ENCODE results near the gene SORCS2. TPM values are rescaled to one million over a fixed set of nuclear protein-coding genes. Genes with fewer than 3 reads are reported as not detected.

The SORCS2 gene
- total and polyA plus RNA-seq, 2 of the 13 experiments (the other 11 are each of a cell fraction or from before 2014, with no cell fraction given) = 0.82 to 1.0 TPM

DNA sequence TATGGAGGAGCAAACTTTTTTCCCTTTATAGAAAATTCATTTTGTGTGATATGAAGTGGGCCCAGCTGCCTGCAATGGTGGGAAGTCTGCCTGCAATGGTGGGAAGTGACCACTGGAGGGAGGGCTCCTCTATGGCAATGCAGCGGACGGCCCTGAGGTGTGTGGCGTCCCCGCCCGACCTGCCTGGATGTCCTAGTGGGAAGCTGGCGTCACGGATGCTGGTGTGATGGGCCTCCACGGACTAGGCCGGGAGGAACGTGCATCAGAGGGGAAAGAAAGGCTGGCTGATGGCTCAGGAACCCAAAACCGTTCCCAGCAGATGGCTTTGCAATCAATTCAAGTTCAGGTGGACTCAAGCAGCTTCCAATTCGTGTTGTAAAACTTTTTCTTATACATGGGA lies 569.4 kb downstream of the SORCS2 start (continued):
- TF ChIP-seq ZFX (CRISPR knock-in tag; IDR thresholded peaks at IDR 0.05; ENCODE audit: low read depth) (no peak), ZNF557 (CRISPR knock-in tag; IDR thresholded peaks at IDR 0.05) (no peak), FOXJ3 (CRISPR knock-in tag; IDR thresholded peaks at IDR 0.05; ENCODE audit: borderline replicate concordance) (no peak), ZNF563 (CRISPR knock-in tag; IDR thresholded peaks at IDR 0.05) (no peak), ARHGAP35 (CRISPR knock-in tag; IDR thresholded peaks at IDR 0.05; ENCODE audit: borderline replicate concordance) (no peak), ZNF766 (CRISPR knock-in tag; IDR thresholded peaks at IDR 0.05; ENCODE audit: borderline replicate concordance) (no peak), SALL1 (CRISPR knock-in tag; IDR thresholded peaks at IDR 0.05) (peak; percentile 26; the same call in 1 of the 2 replicates), NFIB (CRISPR knock-in tag; IDR thresholded peaks at IDR 0.05; ENCODE audit: borderline replicate concordance) (no peak), ZEB1 (IDR thresholded peaks at IDR 0.05; ENCODE audit: insufficient replicate concordance, low read depth) (no peak), SRSF1 (optimal IDR thresholded peaks at IDR 0.05; ENCODE audit: low read depth, low read length) (no peak), ATF1 (CRISPR knock-in tag; IDR thresholded peaks at IDR 0.05) (no peak), SPEN (CRISPR knock-in tag; IDR thresholded peaks at IDR 0.05; ENCODE audit: low read depth) (no peak), HNRNPL (IDR thresholded peaks at IDR 0.05; ENCODE audit: low read depth, low read length) (no peak), ZNF430 (CRISPR knock-in tag; IDR thresholded peaks at IDR 0.05) (no peak)
- TF ChIP-seq, protein P1, sequence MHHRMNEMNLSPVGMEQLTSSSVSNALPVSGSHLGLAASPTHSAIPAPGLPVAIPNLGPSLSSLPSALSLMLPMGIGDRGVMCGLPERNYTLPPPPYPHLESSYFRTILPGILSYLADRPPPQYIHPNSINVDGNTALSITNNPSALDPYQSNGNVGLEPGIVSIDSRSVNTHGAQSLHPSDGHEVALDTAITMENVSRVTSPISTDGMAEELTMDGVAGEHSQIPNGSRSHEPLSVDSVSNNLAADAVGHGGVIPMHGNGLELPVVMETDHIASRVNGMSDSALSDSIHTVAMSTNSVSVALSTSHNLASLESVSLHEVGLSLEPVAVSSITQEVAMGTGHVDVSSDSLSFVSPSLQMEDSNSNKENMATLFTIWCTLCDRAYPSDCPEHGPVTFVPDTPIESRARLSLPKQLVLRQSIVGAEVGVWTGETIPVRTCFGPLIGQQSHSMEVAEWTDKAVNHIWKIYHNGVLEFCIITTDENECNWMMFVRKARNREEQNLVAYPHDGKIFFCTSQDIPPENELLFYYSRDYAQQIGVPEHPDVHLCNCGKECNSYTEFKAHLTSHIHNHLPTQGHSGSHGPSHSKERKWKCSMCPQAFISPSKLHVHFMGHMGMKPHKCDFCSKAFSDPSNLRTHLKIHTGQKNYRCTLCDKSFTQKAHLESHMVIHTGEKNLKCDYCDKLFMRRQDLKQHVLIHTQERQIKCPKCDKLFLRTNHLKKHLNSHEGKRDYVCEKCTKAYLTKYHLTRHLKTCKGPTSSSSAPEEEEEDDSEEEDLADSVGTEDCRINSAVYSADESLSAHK (CRISPR knock-in tag; IDR thresholded peaks at IDR 0.05; ENCODE audit: borderline replicate concordance) = no peak
- TF ChIP-seq, protein P2, sequence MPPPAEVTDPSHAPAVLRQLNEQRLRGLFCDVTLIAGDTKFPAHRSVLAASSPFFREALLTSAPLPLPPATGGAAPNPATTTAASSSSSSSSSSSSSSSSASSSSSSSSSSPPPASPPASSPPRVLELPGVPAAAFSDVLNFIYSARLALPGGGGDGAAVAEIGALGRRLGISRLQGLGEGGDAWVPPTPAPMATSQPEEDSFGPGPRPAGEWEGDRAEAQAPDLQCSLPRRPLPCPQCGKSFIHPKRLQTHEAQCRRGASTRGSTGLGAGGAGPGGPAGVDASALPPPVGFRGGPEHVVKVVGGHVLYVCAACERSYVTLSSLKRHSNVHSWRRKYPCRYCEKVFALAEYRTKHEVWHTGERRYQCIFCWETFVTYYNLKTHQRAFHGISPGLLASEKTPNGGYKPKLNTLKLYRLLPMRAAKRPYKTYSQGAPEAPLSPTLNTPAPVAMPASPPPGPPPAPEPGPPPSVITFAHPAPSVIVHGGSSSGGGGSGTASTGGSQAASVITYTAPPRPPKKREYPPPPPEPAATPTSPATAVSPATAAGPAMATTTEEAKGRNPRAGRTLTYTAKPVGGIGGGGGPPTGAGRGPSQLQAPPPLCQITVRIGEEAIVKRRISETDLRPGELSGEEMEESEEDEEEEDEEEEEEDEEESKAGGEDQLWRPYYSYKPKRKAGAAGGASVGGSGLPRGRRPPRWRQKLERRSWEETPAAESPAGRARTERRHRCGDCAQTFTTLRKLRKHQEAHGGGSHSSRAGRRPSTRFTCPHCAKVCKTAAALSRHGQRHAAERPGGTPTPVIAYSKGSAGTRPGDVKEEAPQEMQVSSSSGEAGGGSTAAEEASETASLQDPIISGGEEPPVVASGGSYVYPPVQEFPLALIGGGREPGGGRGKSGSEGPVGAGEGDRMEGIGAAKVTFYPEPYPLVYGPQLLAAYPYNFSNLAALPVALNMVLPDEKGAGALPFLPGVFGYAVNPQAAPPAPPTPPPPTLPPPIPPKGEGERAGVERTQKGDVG (CRISPR knock-in tag; IDR thresholded peaks at IDR 0.05; ENCODE audit: borderline replicate concordance) = peak; percentile 81; the same call in 1 of the 2 replicates
- TF ChIP-seq, protein P3, sequence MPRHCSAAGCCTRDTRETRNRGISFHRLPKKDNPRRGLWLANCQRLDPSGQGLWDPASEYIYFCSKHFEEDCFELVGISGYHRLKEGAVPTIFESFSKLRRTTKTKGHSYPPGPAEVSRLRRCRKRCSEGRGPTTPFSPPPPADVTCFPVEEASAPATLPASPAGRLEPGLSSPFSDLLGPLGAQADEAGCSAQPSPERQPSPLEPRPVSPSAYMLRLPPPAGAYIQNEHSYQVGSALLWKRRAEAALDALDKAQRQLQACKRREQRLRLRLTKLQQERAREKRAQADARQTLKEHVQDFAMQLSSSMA (CRISPR knock-in tag; IDR thresholded peaks at IDR 0.05) = no peak
- TF ChIP-seq, protein P4, sequence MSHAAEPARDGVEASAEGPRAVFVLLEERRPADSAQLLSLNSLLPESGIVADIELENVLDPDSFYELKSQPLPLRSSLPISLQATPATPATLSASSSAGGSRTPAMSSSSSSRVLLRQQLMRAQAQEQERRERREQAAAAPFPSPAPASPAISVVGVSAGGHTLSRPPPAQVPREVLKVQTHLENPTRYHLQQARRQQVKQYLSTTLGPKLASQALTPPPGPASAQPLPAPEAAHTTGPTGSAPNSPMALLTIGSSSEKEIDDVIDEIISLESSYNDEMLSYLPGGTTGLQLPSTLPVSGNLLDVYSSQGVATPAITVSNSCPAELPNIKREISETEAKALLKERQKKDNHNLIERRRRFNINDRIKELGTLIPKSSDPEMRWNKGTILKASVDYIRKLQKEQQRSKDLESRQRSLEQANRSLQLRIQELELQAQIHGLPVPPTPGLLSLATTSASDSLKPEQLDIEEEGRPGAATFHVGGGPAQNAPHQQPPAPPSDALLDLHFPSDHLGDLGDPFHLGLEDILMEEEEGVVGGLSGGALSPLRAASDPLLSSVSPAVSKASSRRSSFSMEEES (CRISPR knock-in tag; IDR thresholded peaks at IDR 0.05) = no peak
- TF ChIP-seq, protein P5, sequence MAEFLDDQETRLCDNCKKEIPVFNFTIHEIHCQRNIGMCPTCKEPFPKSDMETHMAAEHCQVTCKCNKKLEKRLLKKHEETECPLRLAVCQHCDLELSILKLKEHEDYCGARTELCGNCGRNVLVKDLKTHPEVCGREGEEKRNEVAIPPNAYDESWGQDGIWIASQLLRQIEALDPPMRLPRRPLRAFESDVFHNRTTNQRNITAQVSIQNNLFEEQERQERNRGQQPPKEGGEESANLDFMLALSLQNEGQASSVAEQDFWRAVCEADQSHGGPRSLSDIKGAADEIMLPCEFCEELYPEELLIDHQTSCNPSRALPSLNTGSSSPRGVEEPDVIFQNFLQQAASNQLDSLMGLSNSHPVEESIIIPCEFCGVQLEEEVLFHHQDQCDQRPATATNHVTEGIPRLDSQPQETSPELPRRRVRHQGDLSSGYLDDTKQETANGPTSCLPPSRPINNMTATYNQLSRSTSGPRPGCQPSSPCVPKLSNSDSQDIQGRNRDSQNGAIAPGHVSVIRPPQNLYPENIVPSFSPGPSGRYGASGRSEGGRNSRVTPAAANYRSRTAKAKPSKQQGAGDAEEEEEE (CRISPR knock-in tag; IDR thresholded peaks at IDR 0.05; ENCODE audit: borderline replicate concordance) = no peak
